ENCODE results near the gene NBR1.
"Not testable (repeated sequence)": the region's sequence is repeated elsewhere in the genome, so short reads cannot be mapped to it uniquely, and the experiment has no call there.

Gene NBR1

DNA sequence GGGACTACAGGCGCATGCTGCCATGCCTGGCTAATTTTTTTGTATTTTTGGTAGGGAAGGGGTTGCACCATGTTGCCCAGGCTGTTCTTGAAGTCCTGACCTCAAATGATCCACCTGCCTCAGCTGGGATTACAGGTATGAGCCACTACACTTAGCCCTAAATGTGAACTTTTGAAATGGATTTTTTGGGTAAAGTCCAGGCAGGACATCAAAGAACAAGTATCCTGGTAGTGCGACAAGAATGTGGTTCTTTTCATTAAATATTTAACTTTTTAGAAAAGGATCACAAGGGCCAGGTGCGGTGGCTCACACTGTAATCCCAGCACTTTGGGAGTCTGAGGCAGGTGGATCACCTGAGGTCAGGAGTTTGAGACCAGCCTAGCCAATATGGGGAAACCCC, 15.3 kb upstream of the NBR1 start:
- FAIRE-seq, result no peak

DNA sequence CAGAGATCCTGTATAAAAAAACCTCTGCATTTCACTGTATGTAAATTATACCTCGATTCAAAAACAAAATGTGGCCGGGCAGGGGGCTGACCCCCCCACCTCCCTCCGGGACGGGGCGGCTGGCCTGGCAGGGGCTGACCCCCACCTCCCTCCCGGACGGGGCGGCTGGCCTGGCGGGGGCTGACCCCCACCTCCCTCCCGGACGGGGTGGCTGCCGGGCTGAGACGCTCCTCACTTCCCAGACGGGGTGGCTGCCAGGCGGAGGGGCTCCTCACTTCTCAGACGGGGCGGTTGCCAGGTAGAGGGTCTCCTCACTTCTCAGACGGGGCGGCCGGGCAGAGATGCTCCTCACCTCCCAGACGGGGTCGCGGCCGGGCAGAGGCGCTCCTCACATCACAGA, 11.8 kb upstream of the NBR1 start:
- not testable (repeated sequence) for FAIRE-seq

DNA sequence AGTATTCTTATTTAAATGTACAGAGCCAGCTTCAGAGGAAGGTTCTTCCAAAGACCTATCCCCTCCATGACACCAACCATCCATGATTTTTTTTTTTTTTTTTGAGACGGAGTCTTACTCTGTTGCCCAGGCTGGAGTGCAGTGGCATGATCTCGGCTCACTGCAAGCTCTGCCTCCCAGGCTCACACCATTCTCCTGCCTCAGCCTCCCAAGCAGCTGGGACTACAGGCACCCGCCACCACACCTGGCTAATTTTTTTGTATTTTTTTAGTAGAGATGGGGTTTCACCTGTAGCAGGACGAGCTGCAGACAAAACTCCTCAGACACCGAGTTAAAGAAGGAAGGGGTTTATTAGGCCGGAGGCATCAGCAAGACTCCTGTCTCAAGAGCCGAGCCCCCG, 11.1 kb upstream of the NBR1 start:
- FAIRE-seq, result not testable (repeated sequence)

DNA sequence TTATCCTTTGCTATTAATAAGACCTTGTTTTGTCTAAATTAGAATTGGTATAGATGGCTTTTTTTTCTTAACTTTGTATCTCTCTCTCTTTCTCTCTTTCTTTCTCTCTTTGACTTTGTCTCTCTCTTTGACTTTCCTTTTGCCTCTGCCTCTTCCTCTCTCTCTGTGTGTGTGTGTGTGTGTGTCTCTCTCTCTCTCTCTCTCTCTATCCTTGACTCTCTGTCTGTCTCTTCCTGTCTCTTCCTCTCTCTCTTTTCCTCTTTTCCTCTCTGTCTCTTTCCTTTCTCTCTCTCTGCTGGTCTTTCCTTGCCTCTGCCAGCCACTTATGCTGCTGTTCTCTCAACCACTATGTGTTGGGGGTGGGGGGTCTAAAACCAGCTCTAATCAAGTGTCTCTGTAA, 5.0 kb upstream of the NBR1 start:
- not testable (repeated sequence) for FAIRE-seq

DNA sequence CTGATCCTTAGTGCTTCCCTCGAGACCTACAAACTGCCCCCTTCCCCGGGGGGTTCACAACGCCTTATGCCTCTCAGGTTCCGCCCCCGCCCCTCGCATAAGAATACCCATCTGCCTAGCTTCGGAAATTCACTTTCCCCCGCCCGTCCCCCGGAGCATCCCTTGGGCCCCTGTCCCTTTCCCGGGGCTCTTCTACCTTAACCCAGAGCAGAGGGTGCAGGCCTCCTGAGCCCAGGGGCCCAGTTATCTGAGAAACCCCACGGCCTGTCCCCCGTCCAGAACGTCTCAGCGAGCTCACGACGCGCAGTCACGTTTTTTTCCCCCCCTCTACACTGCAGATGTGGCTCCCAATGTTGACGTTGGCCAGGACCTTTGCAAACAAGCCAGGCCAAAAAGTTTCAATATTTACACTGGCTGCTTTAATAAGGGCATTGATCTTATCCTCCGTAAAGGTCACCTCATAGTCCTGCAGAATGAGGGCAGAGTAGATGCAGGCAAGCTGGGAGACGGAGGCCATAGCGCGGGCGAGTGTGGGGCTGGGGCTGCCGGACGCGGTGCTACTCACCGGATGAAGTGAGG, 1.4 kb upstream of the NBR1 start:
- no peak for FAIRE-seq

DNA sequence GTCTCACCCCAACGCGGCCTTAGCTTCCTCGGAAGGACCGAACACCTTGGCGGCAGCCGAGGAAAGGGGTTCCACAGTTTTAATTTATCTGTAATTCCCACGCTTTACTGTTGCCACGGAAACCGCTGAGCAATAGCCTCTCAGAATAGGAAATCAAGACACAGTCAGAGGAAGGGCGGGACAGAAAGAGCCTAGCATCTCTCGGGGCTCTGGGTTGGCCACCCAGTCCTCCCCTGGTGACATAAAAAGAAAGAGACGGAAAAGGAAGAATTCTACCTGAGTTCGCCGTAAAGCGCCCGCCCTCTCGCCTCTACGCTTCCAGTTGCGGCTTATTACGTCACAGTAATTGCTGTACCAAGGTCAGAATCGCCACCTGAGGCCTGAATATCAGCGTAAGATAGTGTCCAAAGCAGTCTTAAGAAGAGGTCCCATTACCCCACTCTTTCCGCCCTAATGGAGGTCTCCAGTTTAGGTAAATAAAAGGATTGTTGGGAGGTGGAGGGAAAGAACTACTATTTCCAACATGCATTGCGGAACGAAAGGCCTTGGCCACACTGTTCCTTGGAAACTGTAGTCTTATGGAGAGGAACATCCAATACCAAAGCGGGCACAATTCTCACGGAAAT, 761 bp upstream of the NBR1 start:
- FAIRE-seq, result peak; percentile 96

DNA sequence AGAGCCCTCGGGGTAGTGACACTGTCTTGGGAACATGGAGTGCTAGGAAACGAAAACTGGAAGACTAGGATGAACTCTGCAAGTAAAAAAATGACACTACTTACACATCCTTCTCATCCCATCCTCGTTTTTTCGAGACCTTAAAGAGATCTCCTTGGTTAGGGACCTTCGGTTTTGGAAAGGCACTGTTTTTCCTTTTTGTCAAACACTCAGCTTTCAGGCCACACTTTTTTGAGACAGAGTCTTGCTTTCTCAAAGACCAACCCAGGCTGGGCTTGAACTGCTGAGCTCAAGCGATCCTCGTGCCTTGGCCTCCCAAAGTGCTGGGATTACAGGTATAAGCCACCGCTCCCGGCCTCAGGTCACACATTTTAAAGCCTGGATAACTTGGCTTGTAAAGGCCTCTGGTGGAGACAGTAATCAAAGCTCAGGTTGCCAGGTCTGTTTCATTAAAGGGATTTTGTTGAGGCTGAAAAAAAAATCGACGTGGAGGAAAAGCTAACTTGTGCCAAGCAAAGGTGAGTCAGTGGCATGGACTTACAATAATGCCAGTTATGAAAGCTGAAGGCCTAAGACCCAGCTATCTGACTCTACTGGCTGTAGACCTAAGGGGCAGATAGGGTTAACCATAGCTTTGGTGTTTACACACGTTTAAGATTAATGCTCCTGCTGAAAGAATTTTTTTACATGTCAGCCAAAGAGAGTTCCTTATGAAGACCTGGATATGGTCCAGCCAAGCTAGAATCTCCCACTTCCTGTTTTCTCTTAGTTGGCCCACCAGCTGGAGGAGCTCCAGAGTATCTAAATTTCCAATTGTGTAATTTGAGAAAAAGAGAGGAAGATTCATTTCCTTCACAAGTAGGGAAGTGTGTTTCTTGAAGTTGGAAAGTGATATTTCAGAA, 823 bp downstream of the NBR1 start:
- no peak for FAIRE-seq

DNA sequence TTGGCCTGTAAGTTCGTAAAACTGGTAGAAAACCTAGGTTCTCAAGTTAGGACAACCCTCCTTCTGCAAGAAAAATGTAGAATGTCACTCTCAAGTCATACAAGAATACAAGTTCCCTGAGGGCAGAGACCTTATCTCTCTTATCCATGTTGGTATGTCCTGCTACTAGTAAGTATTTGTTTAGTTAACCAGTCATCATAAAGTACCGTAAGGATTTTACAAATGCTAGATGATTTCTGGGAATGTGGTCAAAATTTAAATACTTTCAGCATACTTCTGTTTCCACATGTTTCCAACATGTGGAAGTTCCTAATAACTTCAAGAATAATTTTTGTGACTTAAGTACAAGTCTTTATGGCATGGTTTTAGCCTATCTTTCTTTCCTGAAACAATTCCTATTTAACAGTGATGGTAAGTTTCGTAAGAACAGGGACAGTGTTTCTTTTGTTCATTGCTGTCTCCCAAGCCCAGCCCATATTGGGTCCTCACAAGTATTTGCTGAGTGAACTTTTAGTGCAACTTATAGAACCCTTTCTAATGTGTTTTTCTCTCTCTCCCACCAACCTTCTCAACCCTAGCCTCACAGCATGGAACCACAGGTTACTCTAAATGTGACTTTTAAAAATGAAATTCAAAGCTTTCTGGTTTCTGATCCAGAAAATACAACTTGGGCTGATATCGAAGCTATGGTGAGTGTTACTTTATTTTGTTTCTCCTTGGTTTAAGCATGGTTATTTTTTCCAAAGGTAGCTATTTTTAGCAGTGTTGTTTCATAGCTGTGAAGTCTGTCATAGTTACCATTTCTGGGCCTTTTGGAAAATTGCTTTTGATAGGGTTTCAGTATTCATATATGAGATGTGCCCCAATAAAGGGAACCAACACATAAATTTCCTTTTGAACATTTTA, 4.5 kb downstream of the NBR1 start:
- FAIRE-seq, result no peak

DNA sequence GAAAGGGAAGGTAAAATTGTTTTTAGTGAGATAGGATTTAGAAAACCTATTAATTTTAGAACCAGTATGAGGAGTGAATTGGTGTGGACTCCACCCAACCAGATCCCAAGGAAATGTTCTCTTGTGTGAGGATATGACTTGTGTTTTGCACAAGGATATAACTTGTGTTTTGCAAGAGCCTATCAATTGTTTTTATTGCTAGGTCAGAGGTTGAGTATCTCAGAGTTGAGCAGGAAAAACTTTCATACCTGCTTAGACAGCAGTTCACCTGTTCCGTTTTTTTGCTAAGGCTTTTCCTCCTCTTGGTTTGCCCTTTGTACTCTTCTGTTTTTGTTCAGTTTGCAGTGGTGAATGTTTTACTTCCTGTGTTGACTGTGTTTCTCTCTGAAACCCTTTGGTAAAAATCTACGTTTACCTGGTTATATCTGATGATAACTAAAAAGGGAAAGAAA, 5.1 kb downstream of the NBR1 start:
- no peak for FAIRE-seq

DNA sequence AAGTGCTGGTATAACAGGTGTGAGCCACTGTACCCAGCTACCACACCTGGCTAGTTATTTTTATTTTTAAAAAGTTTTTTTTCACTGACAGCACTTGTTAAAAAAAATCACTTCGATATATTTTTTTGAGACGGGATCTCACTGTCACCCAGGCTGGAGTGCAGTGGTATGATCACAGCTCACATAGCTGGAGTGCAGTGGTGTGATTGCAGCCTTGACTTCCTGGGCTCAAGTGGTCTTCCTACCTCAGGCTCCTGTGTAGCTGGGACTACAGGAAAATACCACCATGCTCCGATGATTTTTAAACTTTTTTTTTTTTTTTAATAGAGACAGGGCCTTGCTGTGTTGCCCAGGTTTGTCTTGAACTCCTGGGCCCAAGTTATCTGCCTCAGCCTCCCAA, 12.9 kb downstream of the NBR1 start:
- FAIRE-seq, result no peak

DNA sequence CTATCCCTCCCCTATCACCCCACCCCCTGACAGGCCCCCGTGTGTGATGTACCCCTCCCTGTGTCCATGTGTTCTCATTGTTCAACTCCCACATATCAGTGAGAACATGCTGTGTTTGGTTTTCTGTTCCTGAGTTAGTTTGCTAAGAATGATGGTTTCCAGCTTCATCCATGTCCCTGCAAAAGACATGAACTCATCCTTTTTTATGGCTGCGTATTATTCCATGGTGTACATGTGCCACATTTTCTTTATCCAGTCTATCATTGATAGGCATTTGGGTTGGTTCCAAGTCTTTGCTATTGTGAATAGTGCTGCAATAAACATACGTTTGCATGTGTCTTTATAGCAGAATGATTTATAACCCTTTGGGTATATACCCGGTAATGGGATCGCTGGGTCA, 15.6 kb downstream of the NBR1 start:
- not testable (repeated sequence) for FAIRE-seq

DNA sequence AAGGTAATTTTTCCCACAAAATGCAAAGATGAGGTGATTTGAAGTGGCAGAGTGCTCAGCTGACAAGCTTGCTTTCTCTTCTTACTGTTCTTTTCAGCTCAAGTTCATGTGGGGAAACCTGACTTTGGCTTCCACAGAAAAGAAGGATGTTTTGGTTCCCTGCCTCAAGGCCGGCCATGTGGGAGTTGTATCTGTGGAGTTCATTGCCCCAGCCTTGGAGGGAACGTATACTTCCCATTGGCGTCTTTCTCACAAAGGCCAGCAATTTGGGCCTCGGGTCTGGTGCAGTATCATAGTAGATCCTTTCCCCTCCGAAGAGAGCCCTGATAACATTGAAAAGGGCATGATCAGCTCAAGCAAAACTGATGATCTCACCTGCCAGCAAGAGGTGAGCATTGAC, 22.2 kb downstream of the NBR1 start:
- no peak for FAIRE-seq

DNA sequence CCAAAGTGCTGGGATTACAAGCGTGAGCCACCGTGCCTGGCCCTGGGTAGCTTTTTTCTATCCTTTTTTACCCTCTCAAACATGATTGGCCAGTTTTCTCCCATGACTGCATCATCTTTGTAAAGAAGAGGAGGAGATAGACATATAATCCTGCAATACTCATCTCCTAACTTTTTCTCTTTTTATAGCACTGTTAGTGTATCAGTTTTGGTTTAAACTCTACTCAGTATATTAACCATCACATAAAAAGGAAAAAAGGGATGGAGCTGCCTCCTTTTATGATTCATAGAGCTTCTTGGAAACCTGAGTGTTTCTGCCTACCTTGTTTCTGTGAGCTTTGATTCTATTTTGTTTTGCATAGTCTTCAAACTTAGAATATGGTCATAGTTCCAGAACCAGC, 28.6 kb downstream of the NBR1 start:
- no peak for FAIRE-seq

DNA sequence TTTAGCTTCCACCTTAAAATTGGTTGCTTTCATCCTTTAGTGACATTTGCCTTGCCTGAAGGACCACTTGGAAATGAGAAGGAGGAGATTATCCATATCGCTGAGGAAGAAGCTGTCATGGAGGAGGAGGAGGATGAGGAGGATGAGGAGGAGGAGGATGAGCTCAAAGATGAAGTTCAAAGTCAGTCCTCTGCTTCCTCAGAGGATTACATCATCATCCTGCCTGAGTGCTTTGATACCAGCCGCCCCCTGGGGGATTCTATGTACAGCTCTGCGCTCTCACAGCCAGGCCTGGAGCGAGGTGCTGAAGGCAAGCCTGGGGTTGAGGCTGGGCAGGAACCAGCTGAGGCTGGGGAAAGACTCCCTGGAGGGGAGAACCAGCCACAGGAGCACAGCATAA, 29.1 kb downstream of the NBR1 start:
- FAIRE-seq, result no peak

DNA sequence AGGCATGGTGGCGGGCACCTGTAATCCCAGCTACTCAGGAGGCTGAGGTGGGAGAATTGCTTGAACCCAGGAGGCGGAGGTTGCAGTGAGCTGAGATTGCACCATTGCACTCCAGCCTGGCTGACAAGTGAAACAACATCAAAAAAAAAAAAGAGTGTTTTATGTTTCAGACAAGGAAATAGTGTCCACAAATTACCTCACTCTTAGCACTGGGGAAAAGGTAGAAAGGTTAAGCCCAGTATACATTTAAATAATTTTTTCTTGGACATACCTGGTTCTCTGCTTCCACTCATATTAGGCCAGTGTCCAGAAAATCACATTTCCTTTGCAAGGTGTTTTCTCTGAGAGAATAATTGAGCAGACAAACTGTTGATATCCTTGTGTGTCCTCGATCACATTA, 32.0 kb downstream of the NBR1 start:
- FAIRE-seq, result not testable (repeated sequence)

DNA sequence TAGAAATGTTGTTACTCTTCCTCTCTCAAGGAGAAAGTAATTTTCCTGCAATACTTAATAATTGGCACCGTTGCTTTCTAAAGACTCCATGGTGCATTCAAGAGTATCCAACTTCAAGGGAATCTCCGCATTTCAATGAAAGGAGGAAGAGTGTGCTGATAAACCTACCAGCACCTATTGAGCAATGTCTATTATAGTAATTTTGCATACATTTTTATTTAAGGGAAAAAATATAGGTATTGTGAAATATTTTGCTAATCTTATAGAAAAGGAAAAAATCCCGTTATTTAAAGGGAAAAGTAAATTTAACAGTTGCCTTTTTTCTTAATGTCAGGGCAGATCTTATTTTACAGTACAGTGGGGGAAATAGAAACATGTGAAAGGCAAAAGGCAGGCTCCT, 39.6 kb downstream of the NBR1 start:
- no peak for FAIRE-seq

DNA sequence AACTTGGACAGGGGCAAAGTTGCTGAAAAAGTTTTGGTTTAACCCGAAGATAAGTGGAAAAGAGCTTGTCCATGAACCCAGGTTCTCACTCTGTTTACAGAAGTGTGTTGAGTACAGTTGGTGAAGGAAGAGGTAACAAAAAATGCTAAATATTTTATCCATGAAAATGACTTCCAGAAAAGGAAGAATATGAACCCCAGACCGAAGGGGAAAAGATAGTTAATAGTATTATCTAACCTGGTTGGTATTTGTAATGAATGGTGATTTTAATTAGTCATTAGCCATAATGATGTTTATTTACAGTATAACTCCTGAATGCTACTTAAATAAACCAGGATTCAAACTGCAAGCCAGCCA, 40.1 kb downstream of the NBR1 start:
- no peak for FAIRE-seq

DNA sequence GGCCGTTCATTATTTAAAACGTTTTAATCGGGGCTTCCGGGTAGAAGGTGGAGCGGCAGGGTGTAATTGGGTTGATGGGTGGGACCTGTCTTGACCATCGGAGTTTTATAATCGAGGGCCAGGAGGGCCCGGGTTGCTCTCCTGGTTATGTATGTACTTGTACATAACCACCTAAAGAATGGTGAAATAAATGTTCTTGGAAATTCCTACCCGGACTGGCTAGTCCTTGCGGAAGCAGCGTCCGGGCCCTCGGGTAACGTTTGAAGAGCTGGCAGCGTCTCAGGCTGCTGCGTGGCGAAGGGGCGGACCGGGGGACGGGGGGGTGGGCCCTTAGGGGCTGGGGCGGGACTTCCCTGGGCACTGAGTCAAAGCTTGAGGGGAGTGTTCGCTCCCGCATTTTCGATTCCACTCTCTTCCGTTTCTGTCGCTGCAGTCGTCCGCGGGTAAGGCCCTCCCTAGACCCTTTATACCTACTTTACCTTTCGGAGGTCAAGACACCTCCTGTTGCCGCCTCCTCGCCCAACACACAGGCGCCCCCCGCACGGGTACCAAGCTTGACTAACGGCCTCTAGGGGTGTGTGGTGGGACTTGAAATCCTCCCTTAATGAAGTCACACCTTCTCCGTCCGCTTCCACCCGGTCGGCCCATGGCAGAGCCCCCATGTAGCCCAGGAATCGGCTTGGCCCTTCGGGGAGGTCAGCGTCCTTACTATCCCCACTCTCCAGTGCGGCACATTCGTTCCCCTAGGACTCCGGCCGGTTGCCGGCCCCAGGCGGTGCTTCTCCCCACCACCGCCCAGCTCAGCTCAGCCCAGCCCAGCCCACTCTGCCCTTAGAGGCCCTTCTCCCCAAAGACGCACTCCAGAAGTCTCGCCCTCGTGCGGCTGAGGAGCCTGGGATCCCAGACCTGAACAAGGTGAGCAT, 40.7 kb downstream of the NBR1 start, which contains the start of gene TMEM106A:
TSS of gene TMEM106A (plus strand) at position 396 of the 923 bp plus-strand sequence. CDS start 1,167 bp downstream, outside the sequence.
- no peak for FAIRE-seq

DNA sequence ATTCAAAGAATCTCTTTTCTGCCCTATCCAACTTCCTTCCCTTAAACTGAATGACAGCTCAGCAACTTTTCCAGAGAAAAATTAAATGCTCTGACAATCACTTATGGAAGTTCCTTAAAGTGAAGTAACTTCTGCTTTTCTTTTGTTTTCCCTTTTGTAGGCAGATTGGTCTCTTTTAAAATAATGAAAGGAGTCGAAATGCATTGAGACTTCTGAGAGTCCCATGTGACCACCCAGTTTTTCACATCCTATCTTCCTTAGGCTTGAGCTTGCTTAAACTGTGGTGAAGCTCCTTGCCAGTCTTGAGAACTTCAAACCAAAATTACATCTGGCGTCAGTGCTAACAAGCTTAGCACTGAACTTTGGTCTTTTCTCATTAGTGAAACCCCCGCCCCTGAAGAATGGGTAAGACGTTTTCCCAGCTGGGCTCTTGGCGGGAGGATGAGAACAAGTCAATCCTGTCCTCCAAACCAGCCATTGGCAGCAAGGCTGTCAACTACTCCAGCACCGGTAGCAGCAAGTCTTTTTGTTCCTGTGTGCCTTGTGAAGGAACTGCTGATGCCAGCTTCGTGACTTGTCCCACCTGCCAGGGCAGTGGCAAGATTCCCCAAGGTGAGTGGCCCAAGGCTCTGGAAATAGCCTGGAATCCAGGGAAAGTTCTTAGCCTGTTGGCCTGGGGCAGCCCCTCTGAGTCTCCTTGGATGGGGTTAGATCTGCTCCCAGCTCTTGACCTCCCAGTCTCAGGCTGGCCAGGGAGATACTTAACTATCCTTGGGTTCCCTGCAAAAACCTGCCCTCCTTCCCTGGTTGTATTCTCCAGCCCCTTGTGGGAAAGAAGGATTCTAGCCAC, 41.9 kb downstream of the NBR1 start:
- FAIRE-seq, result no peak

DNA sequence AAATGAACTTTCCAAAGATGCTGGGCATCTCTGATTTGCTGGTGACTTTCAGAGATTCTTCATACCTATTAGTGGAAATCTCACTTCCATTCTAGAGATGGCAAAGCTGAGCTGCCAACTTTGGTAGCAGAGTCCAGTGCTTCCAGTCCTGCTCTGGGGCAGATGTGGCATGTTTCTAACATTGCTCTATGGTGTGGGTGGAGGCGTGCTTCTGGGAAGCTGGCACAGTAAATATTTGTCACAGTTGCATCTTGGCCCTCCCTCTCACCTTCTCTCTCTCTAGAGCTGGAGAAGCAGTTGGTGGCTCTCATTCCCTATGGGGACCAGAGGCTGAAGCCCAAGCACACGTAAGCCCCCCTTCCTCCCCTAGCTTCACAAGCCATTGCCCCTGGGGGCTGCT, 42.5 kb downstream of the NBR1 start:
- no peak for FAIRE-seq

DNA sequence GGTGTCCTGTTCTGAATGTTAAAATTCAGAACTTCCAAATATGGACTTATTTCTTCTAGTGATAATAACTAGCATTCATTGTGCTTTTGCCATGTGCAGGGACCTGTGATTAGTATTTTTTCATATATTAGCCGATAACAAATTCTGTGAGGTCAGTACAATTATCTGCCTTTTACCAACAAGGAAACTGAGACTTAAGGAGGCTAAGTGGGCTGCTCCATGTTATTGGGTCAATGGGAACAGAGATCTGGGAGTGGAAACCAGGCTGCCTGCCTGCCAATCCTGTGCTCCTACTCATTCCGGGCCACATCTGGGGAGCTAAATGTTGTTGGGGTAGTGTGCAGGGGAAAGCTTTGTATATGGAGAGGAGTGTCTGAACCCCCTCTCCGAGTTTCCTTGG, 44.3 kb downstream of the NBR1 start:
- FAIRE-seq, result no peak
